ENCODE data around the gene WDR1.

- TF ChIP-seq EZH2 (IDR thresholded peaks at IDR 0.05; ENCODE audit: insufficient read depth, poor library complexity, severe bottlenecking) (no peak), EZH2phosphoT487 (IDR thresholded peaks at IDR 0.05; ENCODE audit: insufficient read depth, low read depth) (no peak)
Observed at GRCh38 chr4:10083331-10083771, 33.2 kb downstream of the WDR1 start.

All from GM23248 (cell line).